ENCODE measurements around the gene ARL10.

ARL10 gene

GRCh38 chr5:176381979-176382378 lies 16.7 kb downstream of the ARL10 start:
- H3K4me1 ChIP-seq (ENCODE audit: control insufficient read depth, low read length), result peaks cover 9% of the 10 kb centered on the region
- peaks cover 18% of the 10 kb centered on the region; the same call in 1 of the 2 replicates for H3F3A ChIP-seq (ENCODE audit: control insufficient read depth, insufficient read depth)
- no peak overlapping the region for H3K4me2 ChIP-seq (ENCODE audit: low read length)
- peaks cover 11% of the 10 kb centered on the region; the same call in 1 of the 2 replicates for H4K20me1 ChIP-seq (ENCODE audit: control insufficient read depth, insufficient read depth, low read depth, low read length)
- TF ChIP-seq CTCF (IDR thresholded peaks at IDR 0.05; ENCODE audit: low read depth, low read length, poor library complexity, severe bottlenecking) (no peak), EZH2phosphoT487 (IDR thresholded peaks at IDR 0.05; ENCODE audit: borderline replicate concordance, low read length) (no peak)
- H3K27ac ChIP-seq (ENCODE audit: low read depth, low read length), result no peak overlapping the region
- H3K4me3 ChIP-seq (ENCODE audit: low read length), result no peak overlapping the region
- no peaks in the 10 kb centered on the region for H3K9me3 ChIP-seq (ENCODE audit: control insufficient read depth, insufficient read depth, low read length)
- no peaks in the 10 kb centered on the region for H3K27me3 ChIP-seq (ENCODE audit: control insufficient read depth, low read length)
- peaks cover 79% of the 10 kb centered on the region for H3K36me3 ChIP-seq (ENCODE audit: control insufficient read depth, low read length)
- H3K9me2 ChIP-seq (replicated peaks; ENCODE audit: control insufficient read depth, low read length), result no peaks in the 10 kb centered on the region
- H3K79me2 ChIP-seq (ENCODE audit: control insufficient read depth, low read length), result peaks cover 26% of the 10 kb centered on the region

- Histone ChIP-seq H3K27me3 (ENCODE audit: control insufficient read depth, low read length) (no peaks in the 10 kb centered on the region), H3K9me3 (ENCODE audit: control insufficient read depth, insufficient read depth, low read length) (no peaks in the 10 kb centered on the region), H3K36me3 (ENCODE audit: control insufficient read depth, low read length) (peaks cover 86% of the 10 kb centered on the region), H3K79me2 (ENCODE audit: control insufficient read depth, low read length) (peaks cover 33% of the 10 kb centered on the region), H3K4me3 (ENCODE audit: low read length) (no peak overlapping the region), H4K20me1 (ENCODE audit: control insufficient read depth, insufficient read depth, low read depth, low read length) (peaks cover 18% of the 10 kb centered on the region; the same call in 1 of the 2 replicates), H3K4me1 (ENCODE audit: control insufficient read depth, low read length) (peaks cover 13% of the 10 kb centered on the region), H3F3A (ENCODE audit: control insufficient read depth, insufficient read depth) (peaks cover 18% of the 10 kb centered on the region; the same call in 1 of the 2 replicates), H3K27ac (ENCODE audit: low read depth, low read length) (no peak overlapping the region), H3K4me2 (ENCODE audit: low read length) (no peak overlapping the region), H3K9me2 (replicated peaks; ENCODE audit: control insufficient read depth, low read length) (no peaks in the 10 kb centered on the region)
- TF ChIP-seq EZH2phosphoT487 (IDR thresholded peaks at IDR 0.05; ENCODE audit: borderline replicate concordance, low read length) (no peak), CTCF (IDR thresholded peaks at IDR 0.05; ENCODE audit: low read depth, low read length, poor library complexity, severe bottlenecking) (no peak)
Measured at GRCh38 chr5:176382721-176383120, 17.4 kb downstream of the ARL10 start.

- H3K4me2 ChIP-seq (ENCODE audit: low read length), result no peak overlapping the region
- peaks cover 18% of the 10 kb centered on the region; the same call in 1 of the 2 replicates for H3F3A ChIP-seq (ENCODE audit: control insufficient read depth, insufficient read depth)
- peaks cover 18% of the 10 kb centered on the region; the same call in 1 of the 2 replicates for H4K20me1 ChIP-seq (ENCODE audit: control insufficient read depth, insufficient read depth, low read depth, low read length)
- no peaks in the 10 kb centered on the region for H3K27me3 ChIP-seq (ENCODE audit: control insufficient read depth, low read length)
- no peak overlapping the region for H3K27ac ChIP-seq (ENCODE audit: low read depth, low read length)
- H3K4me3 ChIP-seq (ENCODE audit: low read length), result no peak overlapping the region
- TF ChIP-seq EZH2phosphoT487 (IDR thresholded peaks at IDR 0.05; ENCODE audit: borderline replicate concordance, low read length) (no peak), CTCF (IDR thresholded peaks at IDR 0.05; ENCODE audit: low read depth, low read length, poor library complexity, severe bottlenecking) (no peak)
- H3K4me1 ChIP-seq (ENCODE audit: control insufficient read depth, low read length), result peaks cover 13% of the 10 kb centered on the region
- no peaks in the 10 kb centered on the region for H3K9me2 ChIP-seq (replicated peaks; ENCODE audit: control insufficient read depth, low read length)
- H3K79me2 ChIP-seq (ENCODE audit: control insufficient read depth, low read length), result peaks cover 40% of the 10 kb centered on the region
- H3K36me3 ChIP-seq (ENCODE audit: control insufficient read depth, low read length), result peaks cover 92% of the 10 kb centered on the region
- H3K9me3 ChIP-seq (ENCODE audit: control insufficient read depth, insufficient read depth, low read length), result no peaks in the 10 kb centered on the region
Measured at GRCh38 chr5:176383248-176383905, 18.1 kb downstream of the ARL10 start.

All from DOHH2 (cell line).